GM19239 (cell line): Measurements from ENCODE around the gene DUSP28.

Experiments
- DNase-seq: peaks from one replicate; pipeline ENCODE4 v3.0.0; 2011; ENCODE audit warnings: low spot score; ENCODE audit not compliant: insufficient read length
- FAIRE-seq: peaks from 2 replicates; lab custom pipeline; 2011; peaks lifted over from hg19 to GRCh38; lab: Jason Lieb, UNC

DUSP28 gene

GRCh38 chr2:240571314-240571973, 11.3 kb downstream of the DUSP28 start:
- FAIRE-seq (no peak), DNase-seq (no peak)

DNA sequence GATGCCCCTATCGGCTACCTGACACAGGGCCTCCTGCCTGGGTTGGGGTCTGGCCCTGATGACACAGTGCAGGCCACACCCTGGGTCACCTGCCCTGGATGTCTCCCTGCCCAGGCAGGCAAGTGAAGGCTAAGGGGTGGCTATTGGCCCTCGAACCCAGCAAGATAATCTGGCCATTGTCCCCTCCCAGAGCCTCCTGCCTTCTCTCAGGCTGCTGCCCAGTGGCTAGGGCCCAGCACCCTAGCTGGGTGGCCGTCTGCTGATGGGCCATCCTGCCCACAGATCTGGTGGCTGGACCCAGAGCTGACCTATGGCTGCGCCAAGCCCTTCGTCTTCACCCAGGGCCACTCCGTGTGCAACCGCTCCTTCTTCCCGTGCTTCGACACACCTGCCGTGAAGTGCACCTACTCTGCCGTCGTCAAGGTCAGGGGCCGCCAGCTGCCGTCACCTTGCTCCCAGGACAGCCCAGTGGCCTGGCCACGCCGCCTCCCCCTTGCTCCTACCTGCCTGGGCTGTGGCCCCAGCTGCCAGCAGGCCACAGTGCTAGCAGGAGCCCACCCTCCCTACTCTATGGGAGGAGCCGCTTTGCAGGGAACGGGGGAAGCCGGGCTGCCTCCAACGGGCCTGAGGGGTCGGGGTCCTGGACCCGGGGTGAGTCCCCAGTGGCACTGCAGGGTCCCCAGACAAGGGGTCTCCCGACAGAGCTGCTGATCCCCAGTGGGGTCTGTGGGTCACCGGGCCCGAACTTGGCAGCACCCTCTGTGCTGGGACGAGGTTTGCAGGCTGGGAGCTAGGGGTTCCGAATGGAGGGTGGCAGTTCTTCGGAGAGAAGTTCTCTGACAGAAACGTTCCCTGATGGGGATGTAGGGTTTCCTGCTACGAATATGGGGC, 12.2 kb downstream of the DUSP28 start:
- no peak for FAIRE-seq
- DNase-seq, result no peak

- no peak for DNase-seq
- FAIRE-seq, result no peak
Measured at GRCh38 chr2:240573071-240573515, 12.9 kb downstream of the DUSP28 start.

DNA sequence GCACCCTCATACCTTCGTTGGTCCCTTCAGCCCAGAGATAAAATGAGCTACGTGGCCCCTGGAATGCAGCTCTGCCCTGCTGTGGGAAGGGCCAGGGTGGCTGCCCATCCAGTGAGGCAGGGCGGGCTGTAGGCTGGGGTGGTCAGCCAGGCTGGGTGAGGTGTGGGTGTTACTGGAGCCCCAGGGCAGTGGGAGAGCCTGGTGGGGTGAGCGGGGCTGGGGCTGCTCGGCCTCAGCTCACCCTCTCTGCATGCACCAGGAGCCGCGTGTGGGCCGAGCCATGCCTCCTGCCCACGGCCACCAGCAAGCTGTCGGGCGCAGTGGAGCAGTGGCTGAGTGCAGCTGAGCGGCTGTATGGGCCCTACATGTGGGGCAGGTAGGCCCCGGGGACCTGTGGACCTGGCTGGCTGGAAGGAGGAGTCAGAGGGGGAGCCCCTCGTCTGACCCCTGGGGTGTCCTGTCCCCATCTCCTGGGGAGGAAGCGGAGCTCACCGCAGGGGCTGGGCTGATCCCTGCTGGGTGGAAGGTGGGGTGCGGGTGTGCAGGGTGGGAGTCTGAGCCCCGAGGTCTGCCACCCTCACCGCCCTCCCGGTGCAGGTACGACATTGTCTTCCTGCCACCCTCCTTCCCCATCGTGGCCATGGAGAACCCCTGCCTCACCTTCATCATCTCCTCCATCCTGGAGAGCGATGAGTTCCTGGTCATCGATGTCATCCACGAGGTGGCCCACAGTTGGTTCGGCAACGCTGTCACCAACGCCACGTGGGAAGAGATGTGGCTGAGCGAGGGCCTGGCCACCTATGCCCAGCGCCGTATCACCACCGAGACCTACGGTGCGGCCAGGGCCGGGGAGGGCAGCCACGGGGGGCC, 13.6 kb downstream of the DUSP28 start:
- DNase-seq (no peak), FAIRE-seq (no peak)

DNA sequence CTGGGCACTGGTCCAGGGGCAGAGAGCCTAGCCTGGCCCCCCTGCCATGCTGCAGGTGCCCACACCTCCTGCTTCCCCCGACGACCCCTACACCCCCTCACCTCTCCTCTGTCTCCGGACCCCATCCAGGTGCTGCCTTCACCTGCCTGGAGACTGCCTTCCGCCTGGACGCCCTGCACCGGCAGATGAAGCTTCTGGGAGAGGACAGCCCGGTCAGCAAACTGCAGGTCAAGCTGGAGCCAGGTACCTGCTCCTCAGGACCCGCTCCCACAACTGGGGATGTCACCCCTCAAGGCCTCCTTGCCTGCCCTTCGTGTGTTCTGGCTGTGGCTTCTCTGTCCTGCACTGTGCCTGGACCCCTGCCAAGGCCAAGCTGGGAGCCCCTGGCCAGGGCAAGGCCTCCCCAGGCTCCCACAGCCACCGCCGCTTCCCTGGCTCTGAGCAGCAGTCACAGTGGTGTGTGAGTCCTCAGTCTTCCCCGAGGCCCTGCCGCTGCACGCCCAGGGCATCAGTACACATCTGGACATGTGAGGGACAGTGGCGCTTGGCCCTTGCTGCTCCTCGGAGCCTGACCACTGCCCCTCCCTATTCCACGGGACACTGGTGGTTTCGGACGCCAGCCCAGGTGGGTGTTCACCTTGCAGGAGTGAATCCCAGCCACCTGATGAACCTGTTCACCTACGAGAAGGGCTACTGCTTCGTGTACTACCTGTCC, 14.4 kb downstream of the DUSP28 start:
- DNase-seq, result no peak
- no peak for FAIRE-seq

DNA sequence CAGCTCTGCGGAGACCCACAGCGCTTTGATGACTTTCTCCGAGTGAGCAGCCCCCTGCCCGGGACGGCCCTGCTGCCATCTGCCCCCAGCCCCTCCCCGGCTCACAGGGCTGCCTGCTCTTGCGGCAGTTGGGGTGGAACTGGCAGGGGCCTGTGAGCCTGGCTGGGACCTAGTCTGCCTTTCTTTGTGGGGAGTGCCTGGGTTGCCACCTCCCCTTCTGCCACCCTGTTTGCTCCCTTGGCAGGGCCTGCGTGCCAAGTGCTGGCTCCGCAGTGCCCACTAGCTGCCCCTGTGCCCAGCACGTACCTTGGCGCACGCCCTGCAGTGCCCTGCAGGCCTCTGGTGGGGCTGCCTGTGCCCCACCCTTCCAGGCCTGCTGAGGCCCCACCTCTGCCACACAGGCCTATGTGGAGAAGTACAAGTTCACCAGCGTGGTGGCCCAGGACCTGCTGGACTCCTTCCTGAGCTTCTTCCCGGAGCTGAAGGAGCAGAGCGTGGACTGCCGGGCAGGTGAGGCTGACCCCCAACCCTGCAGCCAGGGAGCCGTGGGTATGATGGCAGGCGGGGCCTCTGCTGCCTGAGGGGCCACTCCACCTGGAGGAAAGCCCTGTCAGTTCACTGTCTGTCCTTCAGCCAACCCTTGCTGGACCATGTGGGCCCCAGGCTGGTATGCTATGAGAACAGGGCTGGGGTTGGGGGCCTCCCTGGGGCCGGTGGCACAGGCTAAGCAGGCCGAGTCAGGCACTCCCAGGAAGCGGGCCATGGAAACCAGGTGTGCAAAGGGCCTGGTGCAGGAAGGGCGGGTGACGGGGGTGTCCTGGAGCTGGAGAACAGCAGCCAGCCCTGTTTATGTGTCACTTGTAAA, 15.2 kb downstream of the DUSP28 start:
- no peak for FAIRE-seq
- no peak for DNase-seq

- FAIRE-seq (no peak), DNase-seq (no peak)
Measured at GRCh38 chr2:240576036-240576435, 15.9 kb downstream of the DUSP28 start.

DNA sequence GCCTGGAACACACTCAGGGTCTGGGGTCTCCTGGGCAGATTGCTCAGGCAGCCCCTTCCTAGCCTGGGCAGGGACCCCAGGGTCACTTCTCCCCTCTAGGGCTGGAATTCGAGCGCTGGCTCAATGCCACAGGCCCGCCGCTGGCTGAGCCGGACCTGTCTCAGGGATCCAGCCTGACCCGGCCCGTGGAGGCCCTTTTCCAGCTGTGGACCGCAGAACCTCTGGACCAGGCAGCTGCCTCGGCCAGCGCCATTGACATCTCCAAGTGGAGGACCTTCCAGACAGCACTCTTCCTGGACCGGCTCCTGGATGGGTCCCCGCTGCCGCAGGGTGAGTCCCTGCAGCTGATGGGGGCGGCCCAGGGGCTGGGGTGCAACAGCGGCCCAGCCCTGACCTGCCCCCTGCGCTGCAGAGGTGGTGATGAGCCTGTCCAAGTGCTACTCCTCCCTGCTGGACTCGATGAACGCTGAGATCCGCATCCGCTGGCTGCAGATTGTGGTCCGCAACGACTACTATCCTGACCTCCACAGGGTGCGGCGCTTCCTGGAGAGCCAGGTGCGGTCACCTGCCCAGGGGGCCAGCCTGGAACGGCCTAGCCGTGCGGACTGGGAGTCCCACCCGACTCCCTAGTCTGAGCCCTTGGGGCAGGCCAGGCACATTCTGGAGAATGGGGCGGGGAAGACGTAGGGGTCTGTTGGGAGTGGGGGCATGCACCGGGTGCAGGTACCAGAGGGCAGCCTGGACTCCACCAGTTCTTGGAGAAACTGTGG, 16.5 kb downstream of the DUSP28 start:
- no peak for FAIRE-seq

GRCh38 chr2:240577281-240578109, 17.3 kb downstream of the DUSP28 start:
- DNase-seq (no peak), FAIRE-seq (no peak)

More for the DNA sequence above, 16.5 kb downstream of the DUSP28 start:
- DNase-seq, result no peak

GRCh38 chr2:240578110-240578450, 17.9 kb downstream of the DUSP28 start:
- DNase-seq, result no peak
- FAIRE-seq, result no peak

DNA sequence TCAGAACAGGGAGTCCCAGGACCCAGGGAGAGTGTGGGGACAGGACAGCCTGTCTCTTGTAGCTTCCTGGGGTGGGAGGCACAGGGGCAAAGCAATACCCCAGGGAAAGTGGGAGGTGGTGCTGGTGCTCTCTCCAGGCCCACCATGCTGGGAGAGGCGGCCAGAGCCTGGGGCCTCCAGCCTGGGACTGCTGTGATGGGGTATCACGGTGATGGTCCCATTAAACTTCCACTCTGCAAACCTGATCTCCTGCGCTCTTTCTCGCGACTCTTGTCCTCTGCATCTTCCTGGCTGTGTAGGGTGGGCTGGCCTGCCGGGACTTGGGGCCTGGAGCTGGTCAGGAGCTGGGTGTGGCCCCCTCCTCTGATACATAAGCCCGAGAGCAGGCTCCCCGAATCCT, 18.3 kb downstream of the DUSP28 start:
- no peak for DNase-seq
- FAIRE-seq, result no peak

DNA sequence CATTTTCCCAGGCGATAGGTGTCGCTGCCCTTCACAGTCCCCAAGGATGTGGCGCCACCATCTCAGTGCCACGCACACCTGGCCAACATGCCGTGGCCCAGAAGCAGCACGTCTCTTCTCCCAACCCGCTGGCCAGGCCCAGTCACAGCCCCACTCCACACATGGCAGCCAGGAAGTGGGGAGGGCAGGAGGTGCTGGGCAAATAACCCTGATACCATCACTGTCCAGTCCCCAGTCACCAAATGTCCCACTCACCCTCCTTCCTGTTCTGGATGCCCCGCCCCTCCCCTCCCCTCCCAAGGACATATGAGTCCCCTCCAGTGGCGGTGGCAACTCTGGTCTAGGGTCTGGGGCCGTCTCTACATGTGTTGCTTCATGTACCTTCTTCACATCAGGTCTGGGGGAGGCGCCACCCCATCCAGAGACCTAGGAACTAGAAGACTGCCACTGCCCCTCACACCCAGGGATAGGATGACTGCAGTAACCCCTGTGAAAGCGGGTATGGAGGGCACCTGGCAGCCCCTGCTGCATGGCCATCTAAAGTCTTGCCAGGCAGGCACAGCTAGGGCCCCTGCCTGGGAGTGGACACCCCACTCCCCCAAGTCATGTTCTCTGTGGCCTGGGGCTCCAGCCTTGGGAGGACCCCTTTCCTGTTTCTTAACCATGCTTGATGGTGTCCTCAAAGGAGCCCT, 19.1 kb downstream of the DUSP28 start:
- DNase-seq, result no peak
- FAIRE-seq, result no peak

DNA sequence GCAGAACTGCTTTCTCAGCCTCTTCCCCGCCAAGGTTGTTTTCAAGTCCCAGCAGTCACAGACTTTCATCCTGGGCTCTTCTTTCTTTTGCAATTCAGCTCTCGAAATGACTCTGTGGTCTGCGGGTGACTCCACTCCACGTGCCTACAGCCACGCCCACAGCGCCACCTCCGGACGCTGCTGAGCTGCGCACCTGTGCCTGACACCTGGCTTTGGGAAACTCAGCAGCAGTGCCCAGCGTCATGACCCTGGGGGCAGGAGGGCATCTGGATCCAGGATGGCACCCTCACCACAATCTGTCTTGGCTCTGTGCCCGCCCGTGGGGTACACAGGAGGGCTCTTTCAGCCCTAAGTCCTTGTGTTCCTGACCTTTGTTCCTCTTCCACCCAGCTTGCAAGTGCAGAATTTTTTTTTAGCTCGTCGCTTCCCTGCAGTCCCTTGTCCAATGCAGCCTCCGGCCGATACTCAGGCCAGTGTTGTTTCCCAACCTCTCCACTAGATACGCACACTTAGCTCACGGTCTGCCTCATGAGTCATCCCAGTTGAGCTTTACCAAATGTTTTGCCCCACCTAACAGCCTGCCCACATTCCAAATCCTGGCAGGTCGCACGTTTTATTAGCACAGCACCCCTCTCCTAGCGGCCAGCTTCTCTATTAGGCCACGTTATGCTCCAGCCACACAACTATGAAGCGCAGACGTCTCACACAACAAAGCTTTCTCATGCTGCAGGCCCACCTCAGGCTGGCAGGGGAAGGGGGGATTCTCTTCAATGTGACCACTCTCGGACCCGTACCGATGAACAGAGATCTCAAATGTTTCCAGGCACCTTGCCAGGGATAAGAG, 19.8 kb downstream of the DUSP28 start:
- FAIRE-seq (peak; percentile 71), DNase-seq (no peak)

DNA sequence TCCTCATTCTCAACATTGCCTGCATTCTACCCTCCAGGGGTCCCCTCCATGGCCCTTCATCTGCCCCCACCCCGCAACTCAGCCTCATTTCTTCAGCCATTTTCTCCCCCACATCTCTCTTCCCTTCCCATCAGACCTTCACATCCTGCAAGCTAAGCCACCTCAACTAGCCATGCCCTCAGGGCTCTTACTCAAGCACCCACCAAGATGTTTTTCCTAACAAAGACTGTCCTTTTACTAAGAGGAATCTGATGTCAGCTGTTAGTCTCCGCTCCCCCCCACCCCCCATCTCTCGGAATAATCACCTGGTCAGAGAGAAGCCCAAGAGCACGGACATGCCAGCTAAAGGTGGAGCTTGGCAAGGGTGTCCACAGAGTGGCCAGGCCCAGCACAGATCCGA, 21.7 kb downstream of the DUSP28 start:
- FAIRE-seq (no peak), DNase-seq (no peak)

- DNase-seq (no peak), FAIRE-seq (peak; percentile 75)
Measured at GRCh38 chr2:240582781-240583180, 22.6 kb downstream of the DUSP28 start.

GRCh38 chr2:240583774-240584173, 23.6 kb downstream of the DUSP28 start:
- DNase-seq (no peak), FAIRE-seq (no peak)
